Cardiac muscle cell (in vitro differentiated cells and primary cell): Measurements from ENCODE around the gene EIF3CL. TPM values are rescaled to one million over a fixed set of nuclear protein-coding genes. Genes with fewer than 3 reads are reported as not detected.
"Not testable (repeated sequence)": the region's sequence is repeated elsewhere in the genome, so short reads cannot be mapped to it uniquely, and the experiment has no call there.

Experiments used
- DNase-seq, 2 donors: peaks; one replicate each; pipeline versions ENCODE4 v3.0.0 to v3.0.0-alpha.2; 2010 to 2017; ENCODE audit warnings: low read depth in 1 of 2, low spot score in 1 of 2
- H3K27ac ChIP-seq: fragments of 200-600 bp; sonication (generic); 2 replicates; pipeline ENCODE4 v1.5.1; 2016
- H3K27me3 ChIP-seq: fragments of 200-600 bp; sonication (generic); 2 replicates; pipeline ENCODE4 v1.6.0; 2016; ENCODE audit warnings: control low read depth
- H3K36me3 ChIP-seq: fragments of 200-600 bp; sonication (generic); 2 replicates; pipeline ENCODE4 v1.5.1; 2016; ENCODE audit warnings: control low read depth
- H3K4me1 ChIP-seq: fragments of 200-600 bp; sonication (generic); 2 replicates; pipeline ENCODE4 v1.8.1; 2017; ENCODE audit warnings: low read depth, mild to moderate bottlenecking, mixed run types
- H3K4me3 ChIP-seq: fragments of 200-600 bp; sonication (generic); 2 replicates; pipeline ENCODE4 v1.5.1; 2016; ENCODE audit warnings: mild to moderate bottlenecking
- H3K9me3 ChIP-seq: fragments of 200-600 bp; sonication (generic); 2 replicates; pipeline ENCODE4 v1.5.1; 2017; ENCODE audit warnings: low read depth, mild to moderate bottlenecking, control low read depth
- polyA plus RNA-seq: library from polyadenylated mRNA; unstranded; fragments of >200 nt; fragmentation: Nextera tagmentation; extraction: Ambion mirVana; gene quantifications from 2 replicates; pipeline ENCODE4 v1.2.1, GENCODE V29; 2016
- total RNA-seq: library from RNA; depleted of rRNA; stranded (reverse); fragments of >200 nt; gene quantifications from 2 replicates; pipeline ENCODE4 v1.2.3, GENCODE V29; 2016

Gene EIF3CL, protein sequence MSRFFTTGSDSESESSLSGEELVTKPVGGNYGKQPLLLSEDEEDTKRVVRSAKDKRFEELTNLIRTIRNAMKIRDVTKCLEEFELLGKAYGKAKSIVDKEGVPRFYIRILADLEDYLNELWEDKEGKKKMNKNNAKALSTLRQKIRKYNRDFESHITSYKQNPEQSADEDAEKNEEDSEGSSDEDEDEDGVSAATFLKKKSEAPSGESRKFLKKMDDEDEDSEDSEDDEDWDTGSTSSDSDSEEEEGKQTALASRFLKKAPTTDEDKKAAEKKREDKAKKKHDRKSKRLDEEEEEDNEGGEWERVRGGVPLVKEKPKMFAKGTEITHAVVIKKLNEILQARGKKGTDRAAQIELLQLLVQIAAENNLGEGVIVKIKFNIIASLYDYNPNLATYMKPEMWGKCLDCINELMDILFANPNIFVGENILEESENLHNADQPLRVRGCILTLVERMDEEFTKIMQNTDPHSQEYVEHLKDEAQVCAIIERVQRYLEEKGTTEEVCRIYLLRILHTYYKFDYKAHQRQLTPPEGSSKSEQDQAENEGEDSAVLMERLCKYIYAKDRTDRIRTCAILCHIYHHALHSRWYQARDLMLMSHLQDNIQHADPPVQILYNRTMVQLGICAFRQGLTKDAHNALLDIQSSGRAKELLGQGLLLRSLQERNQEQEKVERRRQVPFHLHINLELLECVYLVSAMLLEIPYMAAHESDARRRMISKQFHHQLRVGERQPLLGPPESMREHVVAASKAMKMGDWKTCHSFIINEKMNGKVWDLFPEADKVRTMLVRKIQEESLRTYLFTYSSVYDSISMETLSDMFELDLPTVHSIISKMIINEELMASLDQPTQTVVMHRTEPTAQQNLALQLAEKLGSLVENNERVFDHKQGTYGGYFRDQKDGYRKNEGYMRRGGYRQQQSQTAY
- 107 and 122 TPM in 2 replicates for total RNA-seq
- 1.2 TPM in 1 of 2 replicates, not detected in the other for polyA plus RNA-seq

DNA sequence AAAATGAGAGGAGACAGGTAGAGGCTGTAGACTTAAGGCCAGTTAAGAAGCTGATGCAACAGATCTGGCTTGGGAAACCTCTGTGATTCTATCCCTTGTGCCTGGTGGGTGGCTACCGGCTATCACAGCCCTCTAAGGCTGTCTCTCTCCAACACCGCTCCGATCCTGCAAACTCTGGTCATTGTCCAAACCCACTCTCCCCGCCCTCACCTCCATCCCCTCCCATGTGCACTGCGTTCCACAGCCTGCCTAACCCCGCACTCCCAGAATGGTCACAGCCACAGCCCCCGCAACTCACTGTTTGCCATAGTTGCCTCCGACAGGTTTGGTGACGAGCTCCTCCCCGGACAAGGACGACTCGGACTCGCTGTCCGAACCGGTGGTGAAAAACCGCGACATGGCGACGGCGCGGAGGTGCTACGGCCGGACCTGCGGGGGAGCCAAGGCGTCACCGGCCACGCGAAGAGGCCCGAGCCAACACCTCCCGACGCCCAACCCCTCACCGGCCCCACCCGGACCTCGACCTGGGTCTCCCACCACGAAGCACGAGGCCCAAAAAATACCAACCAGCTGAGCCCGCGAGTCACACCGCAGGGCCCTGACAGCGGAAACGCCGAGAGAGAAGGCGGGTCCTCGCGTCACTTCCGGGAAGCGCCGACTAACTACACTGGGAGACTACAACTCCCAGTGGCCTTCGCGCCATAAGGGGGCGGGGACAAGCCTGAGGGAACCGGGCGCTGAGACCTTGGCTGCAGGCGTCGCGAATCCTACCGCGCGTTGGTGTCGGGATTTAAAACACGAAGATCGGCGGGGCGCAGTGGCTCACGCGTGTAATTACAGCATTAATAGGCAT is at the start of gene EIF3CL:
TSS of gene EIF3CL (minus strand) at position 622 of the 853 bp plus-strand sequence. CDS start at position 399, 223 bp downstream.
- not testable (repeated sequence) for DNase-seq, H3K9me3 ChIP-seq, H3K4me1 ChIP-seq, H3K27me3 ChIP-seq, H3K36me3 ChIP-seq, H3K27ac ChIP-seq
- peak within 1 kb of the TSS; percentile 16 for H3K4me3 ChIP-seq

DNA sequence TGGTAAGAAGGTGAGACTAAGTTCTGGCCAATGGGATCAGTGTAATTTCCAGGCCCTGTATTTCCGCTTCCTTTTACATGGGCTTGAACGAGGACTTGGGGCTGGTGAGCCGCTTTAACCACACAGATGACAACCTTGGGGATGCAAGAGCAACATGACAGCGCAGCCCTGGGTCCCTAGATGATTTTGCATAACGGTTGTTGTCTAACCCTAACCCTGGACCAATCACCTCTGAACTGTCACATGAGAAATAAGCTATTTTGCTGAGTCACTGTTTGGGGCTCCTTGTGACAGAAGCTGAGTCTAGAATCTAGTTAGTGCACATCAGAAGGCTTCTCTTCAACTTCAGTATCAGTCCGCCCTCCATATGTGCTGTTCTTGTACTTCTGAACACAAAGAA is 43.4 kb upstream of the EIF3CL start:
- H3K36me3 ChIP-seq, H3K27me3 ChIP-seq: not testable (repeated sequence)

DNA sequence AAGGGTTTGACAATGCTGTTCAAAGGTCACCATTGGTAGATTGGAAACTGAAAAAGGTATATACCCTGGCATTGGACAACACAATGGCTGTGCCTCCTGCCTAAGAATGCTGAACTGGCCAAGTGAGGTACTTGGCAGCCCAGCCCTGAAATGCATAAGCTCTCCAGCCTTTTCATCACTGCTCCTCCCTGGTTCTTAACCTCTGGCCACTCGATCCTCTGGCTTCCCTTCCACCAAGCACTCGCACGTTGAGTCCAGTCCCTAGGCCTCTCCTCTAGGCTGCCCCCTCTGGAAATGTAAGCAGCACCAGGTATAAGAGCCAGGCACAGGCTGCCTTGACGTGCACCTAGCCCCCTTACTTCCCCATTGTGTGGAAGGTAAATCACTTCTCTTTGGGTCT is 42.7 kb upstream of the EIF3CL start:
- not testable (repeated sequence) for H3K27ac ChIP-seq, H3K9me3 ChIP-seq, H3K4me1 ChIP-seq, H3K36me3 ChIP-seq, H3K4me3 ChIP-seq, H3K27me3 ChIP-seq, DNase-seq

More for the DNA sequence above, 43.4 kb upstream of the EIF3CL start:
- H3K9me3 ChIP-seq, H3K27ac ChIP-seq, H3K4me1 ChIP-seq, DNase-seq, H3K4me3 ChIP-seq: not testable (repeated sequence)

DNA sequence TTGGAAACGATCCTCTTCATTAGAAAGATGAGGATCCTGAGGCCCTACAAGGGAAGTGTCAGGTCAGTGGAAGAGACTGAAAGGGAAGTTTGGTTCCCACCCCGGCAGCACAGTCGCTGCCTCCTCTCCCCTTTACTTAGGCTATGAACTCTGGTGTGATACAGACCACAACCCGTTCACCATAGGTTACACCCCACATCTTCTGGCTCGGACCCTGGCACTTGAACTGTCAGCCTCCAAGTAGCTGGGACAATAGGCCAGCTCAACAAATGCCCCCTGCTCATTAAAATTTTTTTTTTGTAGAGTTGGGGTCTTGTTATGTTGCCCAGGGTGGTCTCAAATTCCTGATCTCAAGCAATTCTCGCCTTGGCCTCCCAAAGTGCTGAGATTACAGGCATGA is 40.3 kb upstream of the EIF3CL start:
- not testable (repeated sequence) for H3K4me1 ChIP-seq, H3K27me3 ChIP-seq, DNase-seq, H3K36me3 ChIP-seq, H3K4me3 ChIP-seq, H3K9me3 ChIP-seq, H3K27ac ChIP-seq

DNA sequence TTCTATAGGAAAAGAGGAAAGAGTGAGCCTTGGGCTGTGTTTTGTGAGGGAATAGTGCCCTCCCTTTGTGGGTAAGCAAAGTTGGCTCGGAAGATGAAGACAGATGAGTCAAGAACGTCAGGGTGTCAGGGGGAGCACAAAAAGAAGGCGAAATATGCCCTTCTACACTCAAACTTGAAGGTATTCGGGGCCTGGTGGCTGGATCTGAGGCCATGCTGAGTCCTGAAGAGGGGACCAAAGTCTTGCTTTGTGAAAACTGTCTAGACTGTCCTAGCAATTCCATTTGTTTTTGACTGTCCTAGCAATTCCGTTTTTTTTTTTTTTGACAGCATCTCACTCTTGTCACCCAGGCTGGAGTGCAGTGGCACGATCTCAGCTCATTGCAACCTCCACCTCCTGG is 35.3 kb upstream of the EIF3CL start:
- not testable (repeated sequence) for H3K27me3 ChIP-seq, H3K4me3 ChIP-seq, H3K36me3 ChIP-seq, H3K9me3 ChIP-seq, H3K27ac ChIP-seq, DNase-seq, H3K4me1 ChIP-seq

DNA sequence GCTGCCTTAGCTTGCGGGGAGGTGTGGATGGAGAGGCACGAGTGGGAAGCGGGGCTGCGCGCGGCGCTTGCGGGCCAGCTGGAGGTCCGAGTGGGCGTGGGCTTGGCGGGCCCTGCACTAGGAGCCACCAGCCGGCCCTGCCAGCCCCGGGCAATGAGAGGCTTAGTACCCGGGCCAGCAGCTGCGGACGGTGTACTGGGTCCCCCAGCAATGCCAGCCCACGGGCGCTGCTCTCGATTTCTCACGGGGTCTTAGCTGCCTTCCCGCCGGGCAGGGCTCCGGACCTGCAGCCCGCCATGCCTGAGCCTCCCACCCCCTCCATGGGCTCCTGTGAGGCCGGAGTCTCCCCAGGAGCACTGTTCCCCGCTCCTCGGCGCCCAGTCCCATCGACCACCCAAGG is 31.7 kb upstream of the EIF3CL start:
- not testable (repeated sequence) for H3K27ac ChIP-seq, H3K9me3 ChIP-seq, H3K4me3 ChIP-seq, DNase-seq, H3K27me3 ChIP-seq, H3K36me3 ChIP-seq, H3K4me1 ChIP-seq

DNA sequence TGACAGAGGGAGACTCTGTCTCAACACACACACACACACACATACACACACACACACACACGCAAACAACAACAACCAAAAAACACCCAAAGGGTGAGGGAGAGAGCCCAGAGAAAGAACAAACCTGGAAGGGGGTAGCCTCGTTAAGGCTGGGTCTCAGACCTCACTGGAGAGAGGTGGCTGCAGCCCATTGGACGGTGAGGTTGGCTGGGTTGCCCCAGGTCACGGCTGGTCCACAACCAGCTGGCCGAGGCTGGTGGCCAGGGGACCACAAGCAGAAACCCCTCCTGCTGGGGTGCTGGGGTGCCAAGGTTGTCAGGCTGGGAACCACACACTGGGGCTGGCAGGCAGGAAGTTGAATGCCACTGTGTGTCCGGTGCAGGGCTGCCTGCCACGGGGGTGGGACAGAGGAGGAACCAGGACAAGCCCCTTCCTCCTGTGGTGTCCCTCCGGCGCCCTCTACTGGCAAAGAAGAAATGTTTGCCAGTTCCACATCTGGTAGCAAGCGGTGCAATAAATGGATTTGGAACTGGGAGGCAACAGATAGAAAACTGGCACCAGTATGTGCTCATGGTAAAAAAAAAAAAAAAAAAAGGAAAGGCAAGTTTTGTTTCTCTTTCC is 22.5 kb upstream of the EIF3CL start:
- H3K36me3 ChIP-seq, H3K27me3 ChIP-seq, H3K9me3 ChIP-seq, H3K27ac ChIP-seq, H3K4me1 ChIP-seq, DNase-seq, H3K4me3 ChIP-seq: not testable (repeated sequence)

DNA sequence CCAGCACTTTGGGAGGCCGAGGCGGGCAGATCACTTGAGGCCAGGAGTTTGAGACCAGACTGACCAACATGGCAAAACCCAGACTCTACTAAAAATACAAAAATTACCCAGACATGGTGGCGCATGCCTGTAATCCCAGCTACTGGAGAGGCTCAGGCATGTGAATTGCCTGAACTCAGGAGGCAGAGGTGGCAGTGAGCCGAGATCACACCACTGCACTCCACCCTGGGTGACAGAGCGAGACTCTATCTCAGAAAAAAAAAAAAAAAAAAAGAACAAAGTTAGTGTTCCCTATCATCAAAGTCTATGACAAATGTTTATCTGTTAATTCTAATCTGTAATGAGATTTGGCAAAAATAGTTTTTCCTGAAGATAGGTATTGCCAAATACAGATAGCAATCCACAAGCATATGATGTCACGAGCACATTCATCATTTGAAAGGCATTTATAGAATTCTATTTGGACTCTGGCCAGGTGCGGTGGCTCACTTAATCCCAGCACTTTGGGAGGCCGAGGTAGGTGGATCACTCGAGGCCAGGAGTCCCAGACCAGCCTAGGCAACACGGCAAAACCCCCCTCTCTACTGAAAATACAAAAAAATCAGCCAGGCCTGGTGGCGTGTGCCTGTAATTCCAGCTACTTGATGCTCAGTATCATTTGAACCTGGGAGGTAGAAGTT is 17.6 kb upstream of the EIF3CL start:
- not testable (repeated sequence) for H3K36me3 ChIP-seq, DNase-seq, H3K4me3 ChIP-seq, H3K27me3 ChIP-seq, H3K4me1 ChIP-seq, H3K9me3 ChIP-seq, H3K27ac ChIP-seq

DNA sequence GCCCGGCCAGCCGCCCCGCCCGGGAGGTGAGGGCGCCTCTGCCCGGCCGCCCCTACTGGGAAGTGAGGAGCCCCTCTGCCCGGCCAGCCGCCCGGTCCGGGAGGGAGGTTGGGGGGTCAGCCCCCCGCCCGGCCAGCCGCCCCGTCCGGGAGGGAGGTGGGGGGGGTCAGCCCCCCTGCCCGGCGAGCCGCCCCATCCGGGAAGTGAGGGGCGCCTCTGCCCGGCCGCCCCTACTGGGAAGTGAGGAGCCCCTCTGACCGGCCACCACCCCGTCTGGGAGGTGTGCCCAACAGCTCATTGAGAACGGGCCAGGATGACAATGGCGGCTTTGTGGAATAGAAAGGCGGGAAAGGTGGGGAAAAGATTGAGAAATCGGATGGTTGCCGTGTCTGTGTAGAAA is 13.4 kb upstream of the EIF3CL start:
- H3K36me3 ChIP-seq, H3K27ac ChIP-seq, H3K4me3 ChIP-seq, DNase-seq, H3K9me3 ChIP-seq, H3K4me1 ChIP-seq, H3K27me3 ChIP-seq: not testable (repeated sequence)

DNA sequence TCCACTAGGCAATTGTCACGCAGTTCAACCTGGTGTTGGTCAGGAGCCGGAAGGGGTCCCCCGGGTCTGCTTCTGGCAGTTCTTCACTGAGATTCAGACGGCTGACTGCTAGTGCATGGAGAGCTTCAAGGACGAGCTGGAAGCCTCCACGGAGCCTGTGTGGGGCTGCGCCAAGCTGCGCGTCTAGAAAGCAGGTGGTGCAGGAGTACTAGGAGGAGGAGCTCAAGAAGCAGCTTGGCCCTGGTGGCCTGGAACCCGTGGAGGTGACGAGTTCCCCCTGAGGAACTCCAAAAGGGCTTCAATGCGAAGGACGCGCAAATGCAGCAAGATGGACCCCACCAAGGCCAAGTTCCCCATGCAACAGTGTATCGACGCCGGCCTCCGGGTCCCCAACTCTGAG is 10.9 kb upstream of the EIF3CL start:
- H3K27me3 ChIP-seq, DNase-seq: not testable (repeated sequence)

DNA sequence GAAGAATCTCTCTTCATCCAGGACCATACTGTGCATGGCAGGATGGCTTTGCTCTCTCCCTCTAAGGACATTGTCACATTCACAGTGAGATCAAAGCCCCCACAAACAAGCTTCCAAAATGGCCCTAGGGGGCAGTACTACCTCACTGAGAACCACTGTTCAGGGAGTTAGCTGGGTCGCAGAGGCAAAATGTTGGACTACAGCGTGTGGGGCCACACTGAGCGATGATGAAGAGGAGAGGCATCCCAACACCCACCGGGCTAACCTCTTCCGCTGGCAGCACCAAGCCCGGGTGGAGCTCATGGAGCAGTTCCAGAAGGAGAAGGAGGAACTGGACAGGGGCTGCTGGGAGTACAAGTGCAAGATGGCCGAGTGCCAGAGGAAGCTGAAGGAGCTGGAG is 9.9 kb upstream of the EIF3CL start:
- DNase-seq, H3K4me3 ChIP-seq, H3K27ac ChIP-seq, H3K27me3 ChIP-seq, H3K9me3 ChIP-seq, H3K4me1 ChIP-seq, H3K36me3 ChIP-seq: not testable (repeated sequence)

More for the DNA sequence above, 10.9 kb upstream of the EIF3CL start:
- not testable (repeated sequence) for H3K36me3 ChIP-seq, H3K4me1 ChIP-seq, H3K27ac ChIP-seq, H3K9me3 ChIP-seq, H3K4me3 ChIP-seq

DNA sequence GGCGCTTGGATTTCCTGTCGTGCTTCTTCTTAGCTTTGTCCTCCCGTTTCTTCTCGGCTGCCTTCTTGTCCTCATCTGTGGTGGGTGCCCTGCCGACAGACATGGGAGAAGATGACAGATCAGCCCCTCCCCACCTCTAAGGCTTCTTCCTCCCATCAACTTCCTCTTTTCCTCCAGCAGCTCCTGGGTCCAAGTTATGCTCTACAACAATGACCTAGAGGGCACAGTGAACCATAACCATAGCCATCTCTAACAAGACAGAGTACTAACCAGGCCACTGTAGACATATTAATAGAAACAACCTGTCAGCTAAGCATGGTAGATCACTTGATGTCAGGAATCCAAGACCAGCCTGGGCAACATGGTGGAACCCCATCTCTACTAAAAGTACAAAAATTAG is 11.6 kb downstream of the EIF3CL start:
- not testable (repeated sequence) for H3K27ac ChIP-seq, H3K4me3 ChIP-seq, H3K9me3 ChIP-seq, DNase-seq, H3K4me1 ChIP-seq, H3K36me3 ChIP-seq, H3K27me3 ChIP-seq
